Sigmoid colon (tissue), 7 donors: ENCODE data around the gene DPYSL5. TPM values are rescaled to one million over a fixed set of nuclear protein-coding genes. Genes with fewer than 3 reads are reported as not detected.

Source experiments
- DNase-seq: peaks from one replicate; pipeline ENCODE4 v3.0.0-alpha.2; 2019
- H3K27ac ChIP-seq, 4 donors: fragments of 200-600 bp; sonication (generic); one replicate each; pipeline ENCODE4 v1.5.1; 2016 to 2019; ENCODE audit warnings: mild to moderate bottlenecking in 1 of 4
- H3K27me3 ChIP-seq, 3 donors: fragments of 200-600 bp; sonication (generic); one replicate each; pipeline ENCODE4 v1.5.1; 2019; ENCODE audit warnings: mild to moderate bottlenecking in 1 of 3
- H3K36me3 ChIP-seq, 4 donors: fragments of 200-600 bp; sonication (generic); one replicate each; pipeline ENCODE4 v1.5.1; 2016 to 2019
- H3K4me1 ChIP-seq, 4 donors: fragments of 200-600 bp; sonication (generic); one replicate each; pipeline ENCODE4 v1.5.1; 2017 to 2019
- H3K4me3 ChIP-seq, 4 donors: fragments of 200-600 bp; sonication (generic); one replicate each; pipeline ENCODE4 v1.5.1; 2017 to 2019; ENCODE audit warnings: mild to moderate bottlenecking in 2 of 4, moderate library complexity in 1 of 4
- H3K9me3 ChIP-seq, 4 donors: fragments of 200-600 bp in 3 of 4; sonication (generic) in 3 of 4; one replicate each; pipeline versions ENCODE4 v1.5.1 to v1.6.1; 2013 to 2019
- EP300 ChIP-seq, 4 donors: sonication (generic); formaldehyde crosslinking; IDR thresholded peaks; one replicate each; pipeline ENCODE4 v1.6.1; 2017; ENCODE audit warnings: antibody characterized with exemption in 4 of 4
- POLR2A ChIP-seq, 2 donors: fragments of 450-650 bp; IDR thresholded peaks; one replicate each; pipeline ENCODE4 v1.6.1; 2016; ENCODE audit warnings: antibody characterized with exemption in 2 of 2, mild to moderate bottlenecking in 2 of 2, moderate library complexity in 2 of 2
- POLR2AphosphoS5 ChIP-seq, 4 donors: sonication (generic); formaldehyde crosslinking; IDR thresholded peaks; one replicate each; pipeline ENCODE4 v1.6.1; 2017; ENCODE audit warnings: antibody characterized with exemption in 4 of 4
- WGBS, 2 donors: extraction: QIAGEN DNeasy Blood & Tissue Kit; methylation state at CpG; one replicate each; pipeline ENCODE4 v1.1.7; 2013; 5-methylcytosine and 5-hydroxymethylcytosine counted together
- intact Hi-C: fragments of 100-400 bp; cut with DNase I; formaldehyde crosslinking; loops from one replicate; pipeline ENCODE4 v1.15.1; 2023
- polyA plus RNA-seq, 3 donors: library from polyadenylated mRNA; stranded (reverse); fragments of 200-250 nt; gene quantifications; one replicate each; pipeline ENCODE4 v1.2.3, GENCODE V29; 2013
- total RNA-seq, 4 donors: library from RNA; depleted of rRNA; stranded (reverse); fragments of >200 nt; gene quantifications; one replicate each; pipeline ENCODE4 v1.1.0, GENCODE V29; 2016
- TF ChIP-seq, protein P1 (sequence below), 4 experiments: fragments of 450-650 bp in 3 of 4; fragments of 200-600 bp in 1 of 4; IDR thresholded peaks; one replicate each; pipeline ENCODE4 v1.5.1; 2016 to 2019; ENCODE audit warnings: antibody characterized with exemption in 4 of 4, mild to moderate bottlenecking in 3 of 4, moderate library complexity in 2 of 4
- donor health status: healthy with polysubstance abuse.
- donor health status: Bipolar disorder and iron deficiency.
- donor health status: healthy.

The DPYSL5 gene
- total and polyA plus RNA-seq, 7 donors = 0.16 to 1.9 (median 0.74) TPM; not detected in 2

DNA sequence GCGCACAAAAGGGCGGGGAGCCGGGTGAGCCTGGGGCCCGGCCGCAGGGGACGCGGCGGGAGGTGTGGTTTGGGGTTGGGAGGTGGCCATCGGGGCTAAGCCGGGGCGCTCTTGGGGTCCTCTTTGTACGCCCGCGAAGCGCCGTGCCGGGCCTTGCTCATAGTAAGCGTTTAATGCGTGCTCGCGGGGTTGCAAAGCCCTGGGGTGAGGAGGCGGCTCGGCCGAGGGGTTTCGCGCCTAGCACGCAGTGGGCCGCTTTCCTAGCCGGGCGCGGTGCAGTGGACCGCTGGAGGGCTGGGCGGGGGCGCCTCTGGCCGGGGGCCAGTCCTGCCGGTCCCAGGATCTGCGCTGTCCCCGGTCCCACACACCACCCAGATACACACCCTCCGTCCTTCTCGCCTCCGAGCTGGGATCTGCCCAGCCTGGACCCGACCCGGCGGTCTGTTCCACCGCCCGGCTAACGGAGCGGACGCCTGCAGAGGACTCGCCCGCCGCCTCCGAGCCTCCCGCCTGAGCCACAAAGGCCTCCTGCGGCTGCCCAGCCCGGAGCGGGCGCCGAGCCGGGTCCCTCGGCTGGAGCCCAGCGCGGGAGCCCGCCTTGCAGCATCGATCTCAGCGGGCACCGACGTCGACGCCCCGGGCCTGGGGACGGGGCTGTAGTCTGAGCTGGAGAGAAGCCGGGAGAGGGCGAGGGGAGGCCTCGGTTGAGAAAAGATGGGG, 564 bp downstream of the DPYSL5 start:
- TF ChIP-seq EP300 (IDR thresholded peaks at IDR 0.05) (no peak), POLR2AphosphoS5 (IDR thresholded peaks at IDR 0.05) (no peak), POLR2A (IDR thresholded peaks at IDR 0.05) (no peak)
- TF ChIP-seq, protein P1, sequence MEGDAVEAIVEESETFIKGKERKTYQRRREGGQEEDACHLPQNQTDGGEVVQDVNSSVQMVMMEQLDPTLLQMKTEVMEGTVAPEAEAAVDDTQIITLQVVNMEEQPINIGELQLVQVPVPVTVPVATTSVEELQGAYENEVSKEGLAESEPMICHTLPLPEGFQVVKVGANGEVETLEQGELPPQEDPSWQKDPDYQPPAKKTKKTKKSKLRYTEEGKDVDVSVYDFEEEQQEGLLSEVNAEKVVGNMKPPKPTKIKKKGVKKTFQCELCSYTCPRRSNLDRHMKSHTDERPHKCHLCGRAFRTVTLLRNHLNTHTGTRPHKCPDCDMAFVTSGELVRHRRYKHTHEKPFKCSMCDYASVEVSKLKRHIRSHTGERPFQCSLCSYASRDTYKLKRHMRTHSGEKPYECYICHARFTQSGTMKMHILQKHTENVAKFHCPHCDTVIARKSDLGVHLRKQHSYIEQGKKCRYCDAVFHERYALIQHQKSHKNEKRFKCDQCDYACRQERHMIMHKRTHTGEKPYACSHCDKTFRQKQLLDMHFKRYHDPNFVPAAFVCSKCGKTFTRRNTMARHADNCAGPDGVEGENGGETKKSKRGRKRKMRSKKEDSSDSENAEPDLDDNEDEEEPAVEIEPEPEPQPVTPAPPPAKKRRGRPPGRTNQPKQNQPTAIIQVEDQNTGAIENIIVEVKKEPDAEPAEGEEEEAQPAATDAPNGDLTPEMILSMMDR (IDR thresholded peaks at IDR 0.05) = no peak
- H3K27ac ChIP-seq = no peak overlapping the region
- H3K36me3 ChIP-seq = no peaks in the 10 kb centered on the region
- WGBS, 2 donors = 1% methylated on average over 75 of the region's 75 CpGs
- no peaks in the 10 kb centered on the region for H3K9me3 ChIP-seq
- H3K4me3 ChIP-seq = peak overlapping the region in 3 of 4 donors; percentile 26 to 42 (median 38)
- peaks cover 0 to 39% (median 37%) of the 10 kb centered on the region in 4 donors for H3K4me1 ChIP-seq
- DNase-seq = no peak
- peaks cover 35 to 94% (median 79%) of the 10 kb centered on the region in 3 donors for H3K27me3 ChIP-seq
- intact Hi-C loops = loop anchor here (5.0 kb wide), 1 partner anchor 169 kb away; no protein-coding TSS in a partner anchor

DNA sequence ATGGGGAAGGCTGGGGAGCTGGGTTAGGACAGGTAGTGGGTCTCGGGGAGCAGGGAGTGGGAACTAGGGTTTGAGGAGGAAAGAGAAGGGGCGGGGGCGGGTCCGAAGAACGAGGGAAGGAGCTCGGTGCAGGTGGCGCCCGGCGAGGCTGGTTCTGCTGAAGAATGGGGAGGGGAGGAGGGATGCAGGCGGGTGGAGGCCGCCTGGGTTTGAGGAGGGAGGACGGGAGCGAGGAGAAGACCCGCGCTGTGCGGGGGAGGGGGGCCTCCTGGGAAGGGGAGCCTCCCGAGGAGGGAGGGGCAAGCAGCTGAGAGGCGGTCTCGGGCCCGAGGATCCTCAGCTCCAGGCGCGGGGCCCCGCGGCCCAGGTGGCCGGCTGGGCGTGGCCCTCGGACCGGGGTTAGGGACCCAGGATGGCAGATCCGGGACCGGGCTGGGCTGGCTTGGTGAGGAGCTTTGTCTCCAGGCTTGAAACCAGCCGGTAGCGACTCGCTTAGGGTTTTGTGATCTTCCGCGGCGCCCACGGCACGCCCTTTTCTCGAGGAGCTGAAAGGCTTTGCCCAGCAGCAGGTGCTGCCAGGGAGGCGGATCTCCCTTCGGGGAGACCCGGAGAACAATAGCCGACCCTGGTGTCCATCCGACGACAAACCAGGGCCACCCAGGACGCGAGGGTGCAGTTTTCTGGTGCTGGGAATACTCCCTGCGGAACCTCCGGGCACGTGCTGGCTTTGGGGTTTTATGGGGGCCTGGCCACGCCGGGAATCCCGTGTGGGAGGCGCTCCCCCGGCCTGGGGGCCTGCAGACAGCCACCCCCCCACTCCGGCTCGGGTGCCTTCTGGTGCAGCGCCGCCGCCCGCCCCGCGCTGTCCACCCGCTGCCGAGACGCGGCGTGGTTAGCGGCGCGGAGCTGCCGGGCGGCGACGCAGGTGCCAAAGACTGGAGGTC, 1.4 kb downstream of the DPYSL5 start:
- DNase-seq = no peak
- TF ChIP-seq, protein P1 (IDR thresholded peaks at IDR 0.05) = no peak
- TF ChIP-seq POLR2AphosphoS5 (IDR thresholded peaks at IDR 0.05) = no peak
- TF ChIP-seq POLR2A (IDR thresholded peaks at IDR 0.05) = no peak
- no peak for TF ChIP-seq EP300 (IDR thresholded peaks at IDR 0.05)

DNA sequence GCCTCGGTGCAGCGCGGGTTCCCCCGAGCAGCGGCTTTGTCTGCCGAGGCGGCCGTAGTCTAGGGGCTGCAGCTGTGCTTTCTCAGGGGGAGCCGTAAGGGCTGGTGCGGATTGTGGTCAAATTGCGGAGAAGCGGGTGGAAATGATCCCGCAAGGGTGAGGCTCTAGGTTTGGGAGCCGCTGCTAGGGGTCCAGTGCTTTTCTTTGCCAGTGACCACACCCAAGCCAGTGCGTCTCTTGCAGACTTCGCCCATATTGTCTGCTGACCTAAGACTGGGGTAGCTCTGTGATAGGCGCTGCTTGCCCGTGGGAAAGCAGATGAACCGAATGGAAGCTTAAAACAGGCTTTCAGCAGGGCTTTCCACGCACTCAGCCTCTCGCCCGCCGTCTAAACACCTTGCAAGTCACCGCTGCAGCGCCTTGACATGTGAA, 2.1 kb downstream of the DPYSL5 start:
- no peaks in the 10 kb centered on the region for H3K36me3 ChIP-seq
- H3K9me3 ChIP-seq = no peaks in the 10 kb centered on the region
- H3K4me1 ChIP-seq = peaks cover 0 to 39% (median 37%) of the 10 kb centered on the region in 4 donors
- TF ChIP-seq POLR2AphosphoS5 (IDR thresholded peaks at IDR 0.05) (no peak), POLR2A (IDR thresholded peaks at IDR 0.05) (no peak), EP300 (IDR thresholded peaks at IDR 0.05) (no peak)
- TF ChIP-seq, protein P1 (IDR thresholded peaks at IDR 0.05) = no peak
- no peak for DNase-seq
- 16 to 23% methylated on average over 25 of the region's 25 CpGs for WGBS, 2 donors
- H3K4me3 ChIP-seq = no peak overlapping the region
- H3K27me3 ChIP-seq = peaks cover 35 to 91% (median 64%) of the 10 kb centered on the region in 3 donors
- intact Hi-C loops = loop anchor here (5.0 kb wide), 1 partner anchor 167 kb away; no protein-coding TSS in a partner anchor
- H3K27ac ChIP-seq = no peak overlapping the region

More for the DNA sequence above, 1.4 kb downstream of the DPYSL5 start:
- Histone ChIP-seq H3K4me1 (peaks cover 0 to 39% (median 37%) of the 10 kb centered on the region in 4 donors), H3K9me3 (no peaks in the 10 kb centered on the region), H3K27me3 (peaks cover 35 to 93% (median 71%) of the 10 kb centered on the region in 3 donors), H3K36me3 (no peaks in the 10 kb centered on the region), H3K27ac (no peak overlapping the region), H3K4me3 (peak overlapping the region in 3 of 4 donors; percentile 26 to 42 (median 38))
- intact Hi-C loops = loop anchor here (5.0 kb wide), 1 partner anchor 168 kb away; no protein-coding TSS in a partner anchor
- 1 to 2% methylated on average over 75 of the region's 75 CpGs for WGBS, 2 donors

DNA sequence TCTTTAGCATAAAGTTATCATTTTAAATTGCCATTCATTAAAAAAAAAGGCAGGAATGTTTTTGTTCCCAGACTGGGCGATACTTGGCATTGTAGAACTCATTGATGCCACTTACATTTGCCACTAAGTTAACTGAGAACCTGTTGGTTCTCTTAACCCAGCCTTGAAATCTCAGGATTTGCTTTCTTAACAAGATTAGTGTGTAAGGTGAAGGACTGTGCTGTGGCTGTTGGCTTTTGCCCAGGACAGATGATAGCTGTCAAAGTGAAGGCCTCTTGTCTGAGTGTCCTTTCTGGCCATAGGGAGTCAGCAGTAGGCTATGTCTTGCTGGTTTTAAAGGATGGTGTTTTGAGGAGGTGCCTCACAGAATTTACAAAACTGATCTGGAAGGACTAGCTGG, 2.6 kb downstream of the DPYSL5 start:
- intact Hi-C loops = no loop called here
- TF ChIP-seq EP300 (IDR thresholded peaks at IDR 0.05) (no peak), POLR2AphosphoS5 (IDR thresholded peaks at IDR 0.05) (no peak)
- TF ChIP-seq, protein P1 (IDR thresholded peaks at IDR 0.05) = no peak
- no peak for DNase-seq
- H3K27ac ChIP-seq = no peak overlapping the region
- H3K4me1 ChIP-seq = peaks cover 0 to 39% (median 37%) of the 10 kb centered on the region in 4 donors
- no peaks in the 10 kb centered on the region for H3K9me3 ChIP-seq
- no peaks in the 10 kb centered on the region for H3K36me3 ChIP-seq
- no peak overlapping the region for H3K4me3 ChIP-seq
- H3K27me3 ChIP-seq = peaks cover 35 to 91% (median 59%) of the 10 kb centered on the region in 3 donors
- 70 to 88% methylated on average over 1 of the region's 1 CpG for WGBS, 2 donors
